Measurements from ENCODE around the gene CEP120.

GRCh38 chr5:123300266-123300665, 122.9 kb downstream of the CEP120 start:
- TF ChIP-seq POLR2A (IDR thresholded peaks at IDR 0.05) (no peak), CTCF (IDR thresholded peaks at IDR 0.05 in 4 of 5, conservative IDR thresholded peaks at IDR 0.05 in 1 of 5) (no peak)

Measured in gastrocnemius medialis (tissue), 4 donors.